Lung (tissue), 12 donors: ENCODE data around the gene TTC34. TPM values are rescaled to one million over a fixed set of nuclear protein-coding genes. Genes with fewer than 3 reads are reported as not detected.

ENCODE experiments used
- ATAC-seq: fragments of 200-7000 bp; cut with Tn5 transposase; one replicate; pipeline ENCODE4 v1.9.1; 2020; ENCODE audit warnings: moderate number of reproducible peaks; ENCODE audit not compliant: insufficient read depth, low FRiP score
- DNase-seq, 3 donors: peaks; one replicate each; pipeline ENCODE4 v3.0.0-alpha.2; 2013 to 2017
- H3K27ac ChIP-seq, 2 donors: one replicate each; pipeline ENCODE4 v1.5.1; 2013; ENCODE audit warnings: mild to moderate bottlenecking in 2 of 2, moderate library complexity in 2 of 2, control low read depth in 1 of 2, inconsistent platforms in 1 of 2, low read depth in 1 of 2, low read length in 1 of 2
- H3K27me3 ChIP-seq, 3 donors: one replicate each; pipeline ENCODE4 v1.5.1; 2013; ENCODE audit warnings: low read length in 2 of 3; ENCODE audit not compliant: control insufficient read depth in 3 of 3, insufficient read depth in 3 of 3
- H3K36me3 ChIP-seq, 4 donors: one replicate each; pipeline ENCODE4 v1.5.1; 2013; ENCODE audit warnings: low read length in 4 of 4, mild to moderate bottlenecking in 1 of 4, moderate library complexity in 1 of 4; ENCODE audit not compliant: control insufficient read depth in 4 of 4, insufficient read depth in 4 of 4
- H3K4me1 ChIP-seq, 5 donors: one replicate each; pipeline ENCODE4 v1.5.1; 2013; ENCODE audit warnings: low read length in 5 of 5, mild to moderate bottlenecking in 2 of 5, moderate library complexity in 1 of 5; ENCODE audit not compliant: control insufficient read depth in 5 of 5, insufficient read depth in 5 of 5
- H3K4me3 ChIP-seq: one replicate; pipeline ENCODE4 v1.5.1; 2013; ENCODE audit warnings: mild to moderate bottlenecking, control low read depth, moderate library complexity
- H3K9ac ChIP-seq, 2 donors: one replicate each; pipeline ENCODE4 v1.5.1; 2013; ENCODE audit warnings: low read length in 2 of 2, control low read depth in 1 of 2; ENCODE audit not compliant: insufficient read depth in 1 of 2
- H3K9me3 ChIP-seq, 4 donors: one replicate each; pipeline ENCODE4 v1.5.1; 2013; ENCODE audit warnings: low read length in 3 of 4, mild to moderate bottlenecking in 1 of 4, moderate library complexity in 1 of 4; ENCODE audit not compliant: control insufficient read depth in 4 of 4, insufficient read depth in 3 of 4
- WGBS, 2 donors: extraction: QIAGEN DNeasy Blood & Tissue Kit; methylation state at CpG; one replicate each; pipeline ENCODE4 v1.1.7; 2013; 5-methylcytosine and 5-hydroxymethylcytosine counted together
- polyA plus RNA-seq, 2 donors: library from polyadenylated mRNA; stranded (reverse); fragments of 200-250 nt; gene quantifications; one replicate each; pipeline ENCODE4 v1.2.1, GENCODE V29; 2013
- total RNA-seq, 2 donors: library from RNA; depleted of rRNA in 1 of 2; stranded (reverse); fragments of >200 nt in 1 of 2; gene quantifications; one replicate each; pipeline ENCODE4 v1.2.1, GENCODE V29; 2014 to 2021
- TF ChIP-seq, protein P1 (sequence below): IDR thresholded peaks from 2 replicates; pipeline ENCODE4 v1.5.1; 2012; ENCODE audit warnings: mild to moderate bottlenecking; ENCODE audit errors: control extremely low read depth, extremely low read depth
- donor health status: control.
- donor health status: control.
- donor health status: Bipolar disorder and iron deficiency.
- donor health status: healthy.
- donor health status: DM: yes; HTN: yes; CAD: no.

TTC34 gene
- total and polyA plus RNA-seq, 4 donors = 0.30 to 3.3 (median 0.75) TPM

DNA sequence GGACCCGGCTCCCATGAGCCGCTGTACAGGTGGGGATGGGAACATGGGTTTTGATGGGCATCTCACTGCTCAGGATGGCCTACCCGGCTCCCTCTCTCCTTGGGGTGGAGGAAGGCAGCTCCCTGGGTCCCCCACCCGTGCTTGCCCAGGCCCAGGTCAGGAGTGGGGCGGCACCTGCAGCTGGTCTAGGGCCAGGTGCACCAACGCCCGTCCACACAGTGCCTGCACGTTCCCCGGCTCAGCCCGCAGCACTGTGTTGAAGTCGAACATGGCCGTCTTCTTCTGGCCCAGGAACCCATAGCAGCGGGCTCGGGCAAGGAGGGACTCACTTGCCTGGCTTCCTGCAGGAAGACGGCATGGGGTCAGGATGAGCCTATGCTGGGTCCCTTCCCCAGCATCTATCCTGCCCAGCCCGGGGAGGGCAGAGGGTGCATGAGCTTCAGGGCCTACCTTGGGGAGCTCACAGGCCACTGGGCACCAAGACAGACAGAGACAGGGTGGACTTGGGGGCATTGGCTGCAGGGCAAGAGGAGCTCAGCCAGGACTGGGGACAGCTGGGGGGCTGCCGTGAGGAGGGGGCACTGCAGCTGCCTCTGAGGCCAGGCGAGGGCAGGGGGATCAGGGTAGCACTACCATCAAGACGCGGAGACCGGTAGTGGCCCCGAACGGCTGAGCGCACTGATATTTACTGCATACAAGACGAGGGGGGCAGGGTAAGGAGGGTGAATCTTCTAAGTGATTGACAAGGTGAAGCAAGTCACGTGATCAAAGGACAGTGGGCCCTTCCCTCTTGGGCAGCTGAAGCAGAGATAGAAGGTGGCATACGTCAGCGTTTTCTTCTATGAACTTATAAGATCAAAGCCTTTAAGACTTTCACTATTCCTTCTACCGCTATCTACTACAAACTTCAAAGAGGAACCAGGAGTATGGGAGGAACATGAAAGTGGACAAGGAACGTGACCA is 17.8 kb downstream of the TTC34 start:
- TF ChIP-seq, protein P1, sequence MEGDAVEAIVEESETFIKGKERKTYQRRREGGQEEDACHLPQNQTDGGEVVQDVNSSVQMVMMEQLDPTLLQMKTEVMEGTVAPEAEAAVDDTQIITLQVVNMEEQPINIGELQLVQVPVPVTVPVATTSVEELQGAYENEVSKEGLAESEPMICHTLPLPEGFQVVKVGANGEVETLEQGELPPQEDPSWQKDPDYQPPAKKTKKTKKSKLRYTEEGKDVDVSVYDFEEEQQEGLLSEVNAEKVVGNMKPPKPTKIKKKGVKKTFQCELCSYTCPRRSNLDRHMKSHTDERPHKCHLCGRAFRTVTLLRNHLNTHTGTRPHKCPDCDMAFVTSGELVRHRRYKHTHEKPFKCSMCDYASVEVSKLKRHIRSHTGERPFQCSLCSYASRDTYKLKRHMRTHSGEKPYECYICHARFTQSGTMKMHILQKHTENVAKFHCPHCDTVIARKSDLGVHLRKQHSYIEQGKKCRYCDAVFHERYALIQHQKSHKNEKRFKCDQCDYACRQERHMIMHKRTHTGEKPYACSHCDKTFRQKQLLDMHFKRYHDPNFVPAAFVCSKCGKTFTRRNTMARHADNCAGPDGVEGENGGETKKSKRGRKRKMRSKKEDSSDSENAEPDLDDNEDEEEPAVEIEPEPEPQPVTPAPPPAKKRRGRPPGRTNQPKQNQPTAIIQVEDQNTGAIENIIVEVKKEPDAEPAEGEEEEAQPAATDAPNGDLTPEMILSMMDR = no peak
- Histone ChIP-seq H3K9ac (no peak overlapping the region), H3K36me3 (no peaks in the 10 kb centered on the region), H3K4me3 (no peak overlapping the region), H3K27ac (no peak overlapping the region), H3K27me3 (peaks cover 7 to 19% (median 9%) of the 10 kb centered on the region in 3 donors), H3K9me3 (peaks cover 0 to 13% (median 8%) of the 10 kb centered on the region in 4 donors), H3K4me1 (no peaks in the 10 kb centered on the region)
- no peak for DNase-seq
- ATAC-seq = no peak
- WGBS, 2 donors = 83 to 89% methylated on average over 30 of the region's 30 CpGs

GRCh38 chr1:2783069-2783434 is 18.4 kb downstream of the TTC34 start:
- Histone ChIP-seq H3K4me3 (no peak overlapping the region), H3K4me1 (no peaks in the 10 kb centered on the region), H3K9ac (no peak overlapping the region), H3K27ac (no peak overlapping the region), H3K27me3 (peaks cover 5 to 13% (median 5%) of the 10 kb centered on the region in 3 donors), H3K36me3 (no peaks in the 10 kb centered on the region), H3K9me3 (peaks cover 0 to 13% (median 8%) of the 10 kb centered on the region in 4 donors)
- 87 to 99% methylated on average over 5 of the region's 5 CpGs for WGBS, 2 donors
- DNase-seq = no peak
- no peak for ATAC-seq
- TF ChIP-seq, protein P1 = no peak

GRCh38 chr1:2781627-2782026 is 19.9 kb downstream of the TTC34 start:
- Histone ChIP-seq H3K4me3 (no peak overlapping the region), H3K36me3 (no peaks in the 10 kb centered on the region), H3K27me3 (peaks cover 0 to 7% (median 0%) of the 10 kb centered on the region in 3 donors), H3K27ac (no peak overlapping the region), H3K9ac (no peak overlapping the region), H3K4me1 (no peaks in the 10 kb centered on the region), H3K9me3 (peaks cover 0 to 12% (median 8%) of the 10 kb centered on the region in 4 donors)
- TF ChIP-seq, protein P1 = no peak
- ATAC-seq = no peak
- DNase-seq = no peak
- WGBS, 2 donors = 67 to 73% methylated on average over 2 of the region's 2 CpGs
